Type B pancreatic cell (in vitro differentiated cells): ENCODE results near the gene C10orf143. TPM values are rescaled to one million over a fixed set of nuclear protein-coding genes. Genes with fewer than 3 reads are reported as not detected.

Experiments
- DNase-seq: peaks from one replicate; pipeline ENCODE4 v3.0.0; 2021; ENCODE audit warnings: mixed read lengths; ENCODE audit not compliant: unreplicated experiment; ENCODE audit errors: extremely low spot score
- H3K27ac Mint-ChIP-seq: 2 replicates; pipeline ENCODE4 v1.8.0; 2021; ENCODE audit warnings: mild to moderate bottlenecking, mixed read lengths
- H3K27me3 Mint-ChIP-seq: 2 replicates; pipeline ENCODE4 v1.8.0; 2021; ENCODE audit warnings: mixed read lengths
- H3K36me3 Mint-ChIP-seq: 2 replicates; pipeline ENCODE4 v1.8.0; 2021; ENCODE audit warnings: mixed read lengths
- H3K4me1 Mint-ChIP-seq: one replicate; pipeline ENCODE4 v1.8.0; 2021; ENCODE audit warnings: mixed read lengths; ENCODE audit not compliant: unreplicated experiment
- H3K4me3 Mint-ChIP-seq: 2 replicates; pipeline ENCODE4 v1.8.0; 2021; ENCODE audit warnings: mild to moderate bottlenecking, mixed read lengths
- H3K9me3 Mint-ChIP-seq: 2 replicates; pipeline ENCODE4 v1.8.0; 2021; ENCODE audit warnings: mixed read lengths
- CTCF ChIP-seq: fragments of 200-600 bp; sonication (generic); conservative IDR thresholded peaks from 2 replicates; pipeline ENCODE4 v1.5.0; 2021; ENCODE audit warnings: antibody characterized with exemption, mild to moderate bottlenecking
- total RNA-seq: library from RNA; stranded (reverse); gene quantifications from 2 replicates; pipeline ENCODE4 v1.2.1, GENCODE V29; 2021; ENCODE audit warnings: low replicate concordance

Gene C10orf143
- total RNA-seq, 1 donor from 2014 or later: 3.0 TPM

GRCh38 chr10:130018730-130019185, 91.9 kb downstream of the C10orf143 start:
- H3K4me1 Mint-ChIP-seq: no peaks in the 10 kb centered on the region
- H3K27me3 Mint-ChIP-seq: peaks cover 12% of the 10 kb centered on the region
- TF ChIP-seq CTCF: no peak
- H3K36me3 Mint-ChIP-seq: no peaks in the 10 kb centered on the region
- no peak overlapping the region for H3K27ac Mint-ChIP-seq
- no peak for DNase-seq
- no peak overlapping the region for H3K4me3 Mint-ChIP-seq
- H3K9me3 Mint-ChIP-seq: no peaks in the 10 kb centered on the region

GRCh38 chr10:130018265-130018664, 92.4 kb downstream of the C10orf143 start:
- Mint-ChIP-seq H3K36me3 (no peaks in the 10 kb centered on the region), H3K4me3 (no peak overlapping the region), H3K27me3 (peaks cover 12% of the 10 kb centered on the region), H3K9me3 (no peaks in the 10 kb centered on the region), H3K27ac (no peak overlapping the region), H3K4me1 (no peaks in the 10 kb centered on the region)
- no peak for DNase-seq
- TF ChIP-seq CTCF: no peak

- Mint-ChIP-seq H3K27me3 (peaks cover 12% of the 10 kb centered on the region), H3K4me3 (no peak overlapping the region), H3K27ac (no peak overlapping the region), H3K9me3 (no peaks in the 10 kb centered on the region), H3K4me1 (no peaks in the 10 kb centered on the region), H3K36me3 (no peaks in the 10 kb centered on the region)
- no peak for TF ChIP-seq CTCF
- DNase-seq: no peak
These were observed 93.0 kb downstream of the C10orf143 start for GRCh38 chr10:130017631-130018022.

- Mint-ChIP-seq H3K27ac (no peak overlapping the region), H3K9me3 (no peaks in the 10 kb centered on the region), H3K36me3 (no peaks in the 10 kb centered on the region), H3K4me3 (no peak overlapping the region), H3K4me1 (peaks cover under 1% of the 10 kb centered on the region), H3K27me3 (peaks cover 12% of the 10 kb centered on the region)
- no peak for TF ChIP-seq CTCF
- DNase-seq: no peak
These were observed 93.5 kb downstream of the C10orf143 start for GRCh38 chr10:130016993-130017630.

GRCh38 chr10:130016095-130016494, 94.5 kb downstream of the C10orf143 start:
- Mint-ChIP-seq H3K27ac (no peak overlapping the region), H3K4me3 (no peak overlapping the region), H3K4me1 (peaks cover 5% of the 10 kb centered on the region), H3K36me3 (no peaks in the 10 kb centered on the region), H3K9me3 (no peaks in the 10 kb centered on the region), H3K27me3 (peaks cover 9% of the 10 kb centered on the region)
- TF ChIP-seq CTCF: no peak
- DNase-seq: no peak
